ENCODE data around the gene TMEM69. TPM values are rescaled to one million over a fixed set of nuclear protein-coding genes. Genes with fewer than 3 reads are reported as not detected.
A peak's percentile ranks its signal among the peaks of the same experiment; 100 is the strongest.

TMEM69 gene
- total and polyA plus RNA-seq, 2 of the 13 experiments (the other 11 are each of a cell fraction or from before 2014, with no cell fraction given) = 25.4 to 135 TPM

DNA sequence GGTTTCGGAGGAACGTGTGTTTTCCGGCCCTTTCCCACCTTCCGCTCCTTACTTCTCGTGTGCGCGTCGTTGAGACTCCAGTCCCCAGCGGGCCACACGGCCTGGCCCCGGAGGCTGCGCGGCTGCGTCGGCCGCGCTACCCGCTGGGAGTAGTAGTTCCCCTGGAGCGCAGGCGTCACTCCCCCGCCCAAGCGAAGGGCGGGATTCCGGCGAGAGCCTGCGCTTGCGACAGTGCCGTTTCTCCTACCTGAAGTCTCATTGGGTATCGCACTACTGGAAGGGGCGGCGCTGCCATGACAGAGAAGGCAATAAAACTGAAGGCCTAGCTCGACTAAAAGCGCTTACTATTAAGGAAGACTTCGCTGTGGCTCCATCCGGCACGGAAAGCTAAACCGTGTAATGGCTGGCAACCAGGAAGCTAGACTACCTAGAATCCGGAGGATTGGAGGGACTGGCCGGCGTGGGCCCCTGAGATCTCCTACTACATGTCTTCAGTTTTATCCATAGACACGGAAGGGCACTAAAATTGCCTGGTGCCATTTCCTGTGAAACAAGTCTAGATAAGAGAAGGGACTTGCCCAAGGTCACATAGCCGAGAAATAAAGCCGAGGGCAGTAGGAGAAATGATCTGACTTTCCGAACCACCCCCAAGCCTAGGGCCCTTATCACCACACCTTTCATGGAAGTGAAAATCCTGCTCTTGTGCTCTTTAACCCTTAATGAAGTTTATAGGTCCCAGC, 797 bp upstream of the TMEM69 start (continued):
- no peak for TF ChIP-seq ZMYM2 (CRISPR knock-in tag; IDR thresholded peaks at IDR 0.05)
- no peak for TF ChIP-seq SMAD9 (CRISPR knock-in tag; IDR thresholded peaks at IDR 0.05)
- no peak for TF ChIP-seq ZNF20 (CRISPR knock-in tag; IDR thresholded peaks at IDR 0.05)
- no peak for TF ChIP-seq ZNF343 (CRISPR knock-in tag; IDR thresholded peaks at IDR 0.05)
- no peak for TF ChIP-seq ZNF33A (CRISPR knock-in tag; IDR thresholded peaks at IDR 0.05; ENCODE audit: borderline replicate concordance)
- TF ChIP-seq, protein P1, sequence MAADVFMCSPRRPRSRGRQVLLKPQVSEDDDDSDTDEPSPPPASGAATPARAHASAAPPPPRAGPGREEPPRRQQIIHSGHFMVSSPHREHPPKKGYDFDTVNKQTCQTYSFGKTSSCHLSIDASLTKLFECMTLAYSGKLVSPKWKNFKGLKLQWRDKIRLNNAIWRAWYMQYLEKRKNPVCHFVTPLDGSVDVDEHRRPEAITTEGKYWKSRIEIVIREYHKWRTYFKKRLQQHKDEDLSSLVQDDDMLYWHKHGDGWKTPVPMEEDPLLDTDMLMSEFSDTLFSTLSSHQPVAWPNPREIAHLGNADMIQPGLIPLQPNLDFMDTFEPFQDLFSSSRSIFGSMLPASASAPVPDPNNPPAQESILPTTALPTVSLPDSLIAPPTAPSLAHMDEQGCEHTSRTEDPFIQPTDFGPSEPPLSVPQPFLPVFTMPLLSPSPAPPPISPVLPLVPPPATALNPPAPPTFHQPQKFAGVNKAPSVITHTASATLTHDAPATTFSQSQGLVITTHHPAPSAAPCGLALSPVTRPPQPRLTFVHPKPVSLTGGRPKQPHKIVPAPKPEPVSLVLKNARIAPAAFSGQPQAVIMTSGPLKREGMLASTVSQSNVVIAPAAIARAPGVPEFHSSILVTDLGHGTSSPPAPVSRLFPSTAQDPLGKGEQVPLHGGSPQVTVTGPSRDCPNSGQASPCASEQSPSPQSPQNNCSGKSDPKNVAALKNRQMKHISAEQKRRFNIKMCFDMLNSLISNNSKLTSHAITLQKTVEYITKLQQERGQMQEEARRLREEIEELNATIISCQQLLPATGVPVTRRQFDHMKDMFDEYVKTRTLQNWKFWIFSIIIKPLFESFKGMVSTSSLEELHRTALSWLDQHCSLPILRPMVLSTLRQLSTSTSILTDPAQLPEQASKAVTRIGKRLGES (CRISPR knock-in tag; IDR thresholded peaks at IDR 0.05; ENCODE audit: borderline replicate concordance) = no peak
- no peak for TF ChIP-seq PCBP2 (optimal IDR thresholded peaks at IDR 0.05; ENCODE audit: low read depth, low read length, poor library complexity, severe bottlenecking)
- TF ChIP-seq HNF4G (IDR thresholded peaks at IDR 0.05; ENCODE audit: borderline replicate concordance, low read depth, low read length) = no peak
- TF ChIP-seq HNF4G (CRISPR knock-in tag; IDR thresholded peaks at IDR 0.05; ENCODE audit: borderline replicate concordance, low read depth) = no peak
- TF ChIP-seq, protein P2, sequence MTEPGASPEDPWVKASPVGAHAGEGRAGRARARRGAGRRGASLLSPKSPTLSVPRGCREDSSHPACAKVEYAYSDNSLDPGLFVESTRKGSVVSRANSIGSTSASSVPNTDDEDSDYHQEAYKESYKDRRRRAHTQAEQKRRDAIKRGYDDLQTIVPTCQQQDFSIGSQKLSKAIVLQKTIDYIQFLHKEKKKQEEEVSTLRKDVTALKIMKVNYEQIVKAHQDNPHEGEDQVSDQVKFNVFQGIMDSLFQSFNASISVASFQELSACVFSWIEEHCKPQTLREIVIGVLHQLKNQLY (CRISPR knock-in tag; IDR thresholded peaks at IDR 0.05) = no peak
- no peak; the same call in 1 of the 2 replicates for TF ChIP-seq POGZ (CRISPR knock-in tag; IDR thresholded peaks at IDR 0.05)
- TF ChIP-seq ZC3H4 (CRISPR knock-in tag; IDR thresholded peaks at IDR 0.05; ENCODE audit: borderline replicate concordance) = no peak; the same call in 1 of the 2 replicates
- TF ChIP-seq TCF7 (IDR thresholded peaks at IDR 0.05; ENCODE audit: low read depth) = no peak
- no peak for TF ChIP-seq ZSCAN30 (CRISPR knock-in tag; IDR thresholded peaks at IDR 0.05)
- TF ChIP-seq, protein P3, sequence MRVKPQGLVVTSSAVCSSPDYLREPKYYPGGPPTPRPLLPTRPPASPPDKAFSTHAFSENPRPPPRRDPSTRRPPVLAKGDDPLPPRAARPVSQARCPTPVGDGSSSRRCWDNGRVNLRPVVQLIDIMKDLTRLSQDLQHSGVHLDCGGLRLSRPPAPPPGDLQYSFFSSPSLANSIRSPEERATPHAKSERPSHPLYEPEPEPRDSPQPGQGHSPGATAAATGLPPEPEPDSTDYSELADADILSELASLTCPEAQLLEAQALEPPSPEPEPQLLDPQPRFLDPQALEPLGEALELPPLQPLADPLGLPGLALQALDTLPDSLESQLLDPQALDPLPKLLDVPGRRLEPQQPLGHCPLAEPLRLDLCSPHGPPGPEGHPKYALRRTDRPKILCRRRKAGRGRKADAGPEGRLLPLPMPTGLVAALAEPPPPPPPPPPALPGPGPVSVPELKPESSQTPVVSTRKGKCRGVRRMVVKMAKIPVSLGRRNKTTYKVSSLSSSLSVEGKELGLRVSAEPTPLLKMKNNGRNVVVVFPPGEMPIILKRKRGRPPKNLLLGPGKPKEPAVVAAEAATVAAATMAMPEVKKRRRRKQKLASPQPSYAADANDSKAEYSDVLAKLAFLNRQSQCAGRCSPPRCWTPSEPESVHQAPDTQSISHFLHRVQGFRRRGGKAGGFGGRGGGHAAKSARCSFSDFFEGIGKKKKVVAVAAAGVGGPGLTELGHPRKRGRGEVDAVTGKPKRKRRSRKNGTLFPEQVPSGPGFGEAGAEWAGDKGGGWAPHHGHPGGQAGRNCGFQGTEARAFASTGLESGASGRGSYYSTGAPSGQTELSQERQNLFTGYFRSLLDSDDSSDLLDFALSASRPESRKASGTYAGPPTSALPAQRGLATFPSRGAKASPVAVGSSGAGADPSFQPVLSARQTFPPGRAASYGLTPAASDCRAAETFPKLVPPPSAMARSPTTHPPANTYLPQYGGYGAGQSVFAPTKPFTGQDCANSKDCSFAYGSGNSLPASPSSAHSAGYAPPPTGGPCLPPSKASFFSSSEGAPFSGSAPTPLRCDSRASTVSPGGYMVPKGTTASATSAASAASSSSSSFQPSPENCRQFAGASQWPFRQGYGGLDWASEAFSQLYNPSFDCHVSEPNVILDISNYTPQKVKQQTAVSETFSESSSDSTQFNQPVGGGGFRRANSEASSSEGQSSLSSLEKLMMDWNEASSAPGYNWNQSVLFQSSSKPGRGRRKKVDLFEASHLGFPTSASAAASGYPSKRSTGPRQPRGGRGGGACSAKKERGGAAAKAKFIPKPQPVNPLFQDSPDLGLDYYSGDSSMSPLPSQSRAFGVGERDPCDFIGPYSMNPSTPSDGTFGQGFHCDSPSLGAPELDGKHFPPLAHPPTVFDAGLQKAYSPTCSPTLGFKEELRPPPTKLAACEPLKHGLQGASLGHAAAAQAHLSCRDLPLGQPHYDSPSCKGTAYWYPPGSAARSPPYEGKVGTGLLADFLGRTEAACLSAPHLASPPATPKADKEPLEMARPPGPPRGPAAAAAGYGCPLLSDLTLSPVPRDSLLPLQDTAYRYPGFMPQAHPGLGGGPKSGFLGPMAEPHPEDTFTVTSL (CRISPR knock-in tag; IDR thresholded peaks at IDR 0.05; ENCODE audit: borderline replicate concordance) = no peak
- peak; percentile 83 for TF ChIP-seq YY1 (IDR thresholded peaks at IDR 0.05; ENCODE audit: insufficient read depth, insufficient replicate concordance, low read depth, low read length)

Data from HepG2 (cell line).